H1 (cell line): Measurements from ENCODE around the gene ENOX2. TPM values are rescaled to one million over a fixed set of nuclear protein-coding genes. Genes with fewer than 3 reads are reported as not detected.

Experiments used
- CHD1 ChIP-seq: IDR thresholded peaks from 2 replicates; pipeline ENCODE4 v1.6.1; 2012; ENCODE audit warnings: low read depth, low read length, improper control_type of control experiment
- HDAC6 ChIP-seq: IDR thresholded peaks from one replicate; pipeline ENCODE4 v1.7.1; 2012; ENCODE audit warnings: low read depth, mild to moderate bottlenecking, inconsistent platforms, low read length, moderate library complexity
- TBP ChIP-seq: IDR thresholded peaks from 2 replicates; pipeline ENCODE4 v1.6.1; 2011; ENCODE audit warnings: low read depth, low read length, improper control_type of control experiment
- polyA plus RNA-seq, 7 experiments: library from polyadenylated mRNA; depleted of rRNA in 3 of 7; stranded (reverse) in 5 of 7; unstranded in 2 of 7; fragments of >200 nt in 5 of 7; fragments of 200-250 nt in 2 of 7; gene quantifications; 1 replicate in 5 of 7; 2 replicates in 1 of 7; 4 replicates in 1 of 7; pipeline versions ENCODE4 v1.2.1 to v1.2.3, GENCODE V29; 2011 to 2013; ENCODE audit warnings: missing spikeins in 2 of 7, mixed read lengths in 2 of 7
- total RNA-seq: library from RNA; stranded (reverse); fragmentation: NEBNext Ultra II Directional; extraction: Animal tissue kit (Norgen Biotek cat#: 25700); gene quantifications from 2 replicates; pipeline ENCODE4 v1.2.1, GENCODE V29; 2021

ENOX2 gene
- total and polyA plus RNA-seq, 2 of the 8 experiments (the other 6 are each of a cell fraction or from before 2014, with no cell fraction given) = 4.5 to 12.3 TPM

DNA sequence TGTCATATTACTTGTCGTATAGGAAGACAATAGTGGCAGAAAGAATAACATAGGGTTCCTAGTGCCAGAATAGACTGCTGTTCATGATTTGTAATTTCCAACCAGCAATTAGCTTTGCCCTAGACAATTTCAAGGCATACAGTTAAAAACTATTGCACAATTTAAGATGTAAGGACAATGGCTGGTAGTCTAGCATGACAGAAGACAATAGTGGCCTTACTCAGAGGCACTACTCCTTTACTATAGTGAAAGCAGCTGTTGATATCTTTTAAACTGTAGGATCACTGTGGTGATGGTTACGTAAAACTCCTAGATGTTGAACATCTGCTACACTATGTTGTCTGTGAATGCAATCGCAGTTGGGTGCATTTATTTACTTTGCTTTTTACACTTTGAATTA is 266.7 kb downstream of the ENOX2 start (continued):
- TF ChIP-seq HDAC6 = no peak
- no peak for TF ChIP-seq TBP
- no peak for TF ChIP-seq CHD1
